Measurements from ENCODE around the gene LINGO4. TPM values are rescaled to one million over a fixed set of nuclear protein-coding genes. Genes with fewer than 3 reads are reported as not detected.

Gene LINGO4
- total RNA-seq, 1 experiment from 2014 or later = not detected

DNA sequence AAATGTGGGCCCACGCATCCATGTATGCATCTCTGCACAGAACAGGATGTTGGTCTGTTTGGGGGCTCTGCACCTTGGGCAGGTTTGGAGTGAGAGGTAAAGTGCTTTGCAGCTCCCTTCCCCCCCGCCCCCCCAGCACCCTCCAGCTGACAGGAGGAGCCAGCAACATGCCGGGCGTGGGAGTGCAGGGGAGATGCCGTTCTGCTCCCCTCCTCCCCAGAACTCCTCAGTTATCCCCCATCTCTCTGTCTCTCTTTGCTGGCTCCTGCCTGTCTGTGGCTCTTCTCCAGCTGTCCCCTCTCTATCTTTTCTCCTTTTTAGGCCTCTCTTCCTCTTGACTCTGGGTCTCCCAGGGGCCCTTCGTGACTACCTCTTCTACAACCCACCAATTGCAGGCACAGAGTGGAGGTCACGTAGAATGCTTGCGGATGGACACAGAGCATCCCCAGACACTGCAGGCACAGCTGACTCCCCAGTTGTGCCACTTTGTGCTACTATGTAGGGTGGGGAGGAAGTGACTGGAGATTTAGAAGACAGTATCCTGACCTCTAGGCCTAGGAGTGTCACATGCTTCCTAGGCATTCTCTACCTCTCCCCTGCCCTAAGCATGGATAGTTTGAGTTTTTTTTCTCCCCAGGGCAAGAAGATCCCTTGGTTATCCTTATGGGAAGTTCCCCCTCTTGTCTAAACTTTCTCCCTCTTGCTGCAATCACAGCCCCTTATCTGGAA is 28.1 kb upstream of the LINGO4 start:
- no peak for DNase-seq (ENCODE audit: low read depth)

DNA sequence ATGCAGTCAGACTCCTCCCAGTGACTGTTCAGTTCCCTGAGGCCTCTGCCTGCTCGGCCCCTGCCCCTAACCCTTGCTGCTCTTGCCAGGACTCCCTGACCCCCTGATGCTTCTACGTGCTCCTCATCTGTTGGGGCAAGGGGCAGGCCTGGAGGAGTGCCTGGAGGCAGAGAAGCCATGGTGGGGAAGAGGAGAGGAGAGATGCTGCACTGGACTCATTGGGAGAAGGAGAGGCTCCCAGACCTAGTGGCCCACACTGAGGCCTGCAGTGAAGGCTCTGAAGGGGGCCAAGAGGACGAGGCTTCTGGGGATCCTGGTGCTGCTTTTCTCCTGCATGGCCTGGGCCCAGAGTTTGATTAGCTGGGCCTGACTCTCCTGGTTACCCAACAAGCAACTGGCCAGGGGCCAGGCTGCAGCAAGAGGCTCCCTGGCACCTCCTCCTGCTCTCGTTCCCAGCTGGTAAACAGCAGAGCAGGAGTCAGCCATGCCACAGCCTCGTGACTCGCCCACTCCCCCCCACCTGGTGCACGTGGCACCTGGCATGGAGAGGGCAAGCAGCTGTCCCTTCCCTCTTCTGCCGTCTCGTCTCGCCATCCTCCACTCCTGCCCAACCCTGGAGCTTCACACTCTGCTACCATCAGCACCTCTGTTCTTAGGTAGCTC is 27.2 kb upstream of the LINGO4 start:
- no peak for DNase-seq (ENCODE audit: low read depth)

DNA sequence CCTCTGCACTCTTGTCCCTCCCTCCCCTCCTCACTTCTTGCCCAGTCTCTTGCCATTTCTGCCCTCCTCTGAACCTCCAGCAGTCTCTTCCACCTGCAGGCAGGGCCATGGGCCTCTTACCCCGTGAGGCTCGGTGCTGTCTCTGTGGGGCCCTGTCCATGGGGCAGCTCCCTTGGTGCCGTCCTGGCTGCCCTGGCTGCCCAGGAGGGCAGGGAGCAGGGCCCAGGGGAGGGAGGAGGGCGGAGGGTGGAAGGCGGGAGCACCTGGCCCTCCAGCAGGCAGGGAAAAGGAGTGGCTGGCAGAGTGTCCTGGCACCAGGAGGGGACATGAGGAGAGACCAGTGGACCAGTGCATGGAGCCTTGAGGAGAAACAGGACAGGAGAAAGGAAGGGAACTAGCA is 26.4 kb upstream of the LINGO4 start, which contains the start of gene RORC:
Gene RORC, minus strand, starts transcription at position 198 of the 400 bp plus-strand sequence. Its CDS starts 38 bp downstream, at position 160.
- no peak for DNase-seq (ENCODE audit: low read depth)

GRCh38 chr1:151831256-151831591 is 26.0 kb upstream of the LINGO4 start:
- DNase-seq (ENCODE audit: low read depth) = no peak

DNA sequence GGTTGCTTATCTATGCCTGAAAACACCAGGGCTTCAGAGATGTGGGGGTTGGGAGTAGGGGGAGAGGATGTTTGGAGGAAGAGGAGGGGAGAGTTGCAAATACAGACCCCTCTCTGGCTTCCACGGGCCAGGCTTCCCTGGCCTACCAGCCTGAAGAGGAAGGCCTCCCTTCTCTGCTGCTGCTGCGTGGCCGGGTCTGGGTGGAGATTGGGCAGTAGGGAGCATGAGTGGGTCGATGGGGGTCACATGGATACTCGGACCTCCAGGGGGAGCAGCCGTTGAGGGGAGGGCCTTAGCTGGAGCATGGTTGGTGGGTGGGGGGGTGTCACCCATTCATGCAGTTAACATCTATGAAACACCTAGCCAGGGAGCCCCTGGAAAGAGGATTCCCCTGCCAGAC is 24.8 kb upstream of the LINGO4 start:
- no peak for DNase-seq (ENCODE audit: low read depth)

GRCh38 chr1:151829352-151830046 is 24.3 kb upstream of the LINGO4 start:
- no peak for DNase-seq (ENCODE audit: low read depth)

- DNase-seq (ENCODE audit: low read depth) = peak; percentile 62
These were observed 23.7 kb upstream of the LINGO4 start for GRCh38 chr1:151828921-151829320.

GRCh38 chr1:151827853-151828252 is 22.6 kb upstream of the LINGO4 start:
- no peak for DNase-seq (ENCODE audit: low read depth)

- no peak for DNase-seq (ENCODE audit: low read depth)
These were observed 20.8 kb upstream of the LINGO4 start for GRCh38 chr1:151825751-151826660.

DNA sequence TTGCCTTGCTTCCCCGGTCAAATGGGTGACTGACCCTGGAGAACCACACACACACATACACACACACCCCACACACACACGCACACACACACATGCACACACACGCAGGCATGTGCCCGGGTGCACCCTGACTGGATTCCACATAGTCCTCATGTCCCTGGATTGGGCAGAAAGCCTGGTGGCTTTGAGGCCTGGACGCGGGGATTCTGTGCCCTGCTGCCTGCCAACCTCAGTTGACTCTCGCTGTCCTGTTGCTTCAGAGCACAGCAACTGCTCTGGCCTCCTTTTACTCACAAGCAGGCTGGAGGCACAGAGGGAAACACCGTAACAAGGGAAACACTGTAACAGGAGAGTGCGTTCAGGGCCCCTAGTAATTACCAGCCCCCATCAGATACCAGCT is 20.0 kb upstream of the LINGO4 start:
- no peak for DNase-seq (ENCODE audit: low read depth)

- no peak for DNase-seq (ENCODE audit: low read depth)
These were observed 18.0 kb upstream of the LINGO4 start for GRCh38 chr1:151823175-151823574.

DNA sequence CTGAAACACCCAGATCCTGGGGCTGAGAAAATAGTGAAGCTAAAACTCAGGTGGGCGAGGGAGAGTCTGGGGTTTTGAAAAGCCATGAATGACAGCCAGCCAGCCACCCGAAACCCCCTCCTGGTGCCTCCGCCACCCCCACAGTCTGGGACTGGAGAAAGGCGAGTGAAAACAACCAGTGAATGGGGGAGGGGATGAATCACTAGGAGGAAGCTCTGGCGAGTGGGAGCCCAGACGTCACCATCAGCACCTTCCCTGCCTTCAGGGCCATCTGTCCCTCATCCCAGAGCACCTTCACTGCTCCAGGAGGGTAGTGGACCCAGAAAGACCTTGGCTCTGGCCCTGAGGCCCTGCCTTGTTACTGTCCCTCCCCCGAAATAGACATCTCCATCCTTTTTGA is 17.2 kb upstream of the LINGO4 start:
- no peak for DNase-seq (ENCODE audit: low read depth)

- DNase-seq (ENCODE audit: low read depth) = peak; percentile 31
These were observed 15.7 kb upstream of the LINGO4 start for GRCh38 chr1:151820940-151821339.

GRCh38 chr1:151819976-151820623 is 14.9 kb upstream of the LINGO4 start:
- DNase-seq (ENCODE audit: low read depth) = peak; percentile 29

GRCh38 chr1:151819227-151819835 is 14.1 kb upstream of the LINGO4 start:
- DNase-seq (ENCODE audit: low read depth) = peak; percentile 55

- no peak for DNase-seq (ENCODE audit: low read depth)
These were observed 12.1 kb upstream of the LINGO4 start for GRCh38 chr1:151817353-151817730.

DNA sequence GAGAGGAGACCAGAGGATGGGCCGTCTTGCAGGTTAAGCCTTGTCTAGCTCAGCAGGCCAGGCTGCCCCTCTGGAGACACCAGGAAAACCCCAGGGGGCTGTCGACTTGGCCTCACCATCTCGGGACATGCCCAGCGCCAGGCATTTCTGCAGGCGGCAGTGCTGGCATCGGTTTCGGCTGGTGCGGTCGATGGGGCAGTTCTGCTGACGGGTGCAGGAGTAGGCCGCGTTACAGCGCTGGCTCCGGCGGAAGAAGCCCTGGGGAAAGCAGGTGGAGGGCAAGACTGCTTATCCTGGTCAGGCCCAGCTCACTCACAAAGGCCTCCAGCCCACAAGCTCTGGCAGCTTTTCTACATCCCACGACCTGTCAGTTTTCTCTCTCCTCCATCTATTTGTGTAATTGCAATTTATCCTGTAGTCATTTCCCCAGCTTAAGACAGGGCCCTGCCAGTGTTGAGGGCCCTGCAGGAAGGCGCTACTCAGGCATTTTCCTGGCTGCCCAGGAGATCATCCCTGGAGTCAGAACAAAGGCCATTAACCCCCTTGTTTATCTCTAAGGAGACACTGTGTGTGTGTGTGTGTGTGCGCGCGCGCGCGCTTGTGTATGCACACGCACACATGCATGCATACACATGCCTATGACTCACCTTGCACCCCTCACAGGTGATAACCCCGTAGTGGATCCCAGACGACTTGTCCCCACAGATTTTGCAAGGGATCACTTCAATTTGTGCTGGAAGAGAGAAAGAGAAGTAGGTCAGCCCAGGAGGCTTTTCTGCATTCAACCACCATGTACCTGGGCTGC is 11.5 kb upstream of the LINGO4 start:
- no peak for DNase-seq (ENCODE audit: low read depth)

- DNase-seq (ENCODE audit: low read depth) = no peak
These were observed 10.6 kb upstream of the LINGO4 start for GRCh38 chr1:151815716-151816327.

GRCh38 chr1:151814971-151815545 is 9.8 kb upstream of the LINGO4 start:
- DNase-seq (ENCODE audit: low read depth) = no peak
